ENCODE results near the gene GPR152.

Gene GPR152

DNA sequence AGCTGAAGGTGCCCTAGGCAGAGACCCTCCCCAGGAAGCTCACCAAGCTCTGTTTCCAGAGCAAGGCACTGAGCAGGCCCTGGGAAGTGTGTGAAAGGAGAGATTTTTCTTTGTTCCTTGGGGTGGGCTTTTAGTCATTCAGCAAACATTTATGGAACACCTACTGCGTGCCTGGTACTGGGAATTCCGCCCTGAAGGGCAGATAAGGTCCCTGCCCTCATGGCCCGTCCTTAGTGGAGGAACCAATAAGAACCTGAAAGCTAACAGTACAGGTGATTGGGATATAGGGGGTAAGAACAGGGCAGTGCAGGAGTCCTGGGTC, 12.6 kb upstream of the GPR152 start:
- DNase-seq (ENCODE audit: low read depth in 2 of 2) = no peak

DNA sequence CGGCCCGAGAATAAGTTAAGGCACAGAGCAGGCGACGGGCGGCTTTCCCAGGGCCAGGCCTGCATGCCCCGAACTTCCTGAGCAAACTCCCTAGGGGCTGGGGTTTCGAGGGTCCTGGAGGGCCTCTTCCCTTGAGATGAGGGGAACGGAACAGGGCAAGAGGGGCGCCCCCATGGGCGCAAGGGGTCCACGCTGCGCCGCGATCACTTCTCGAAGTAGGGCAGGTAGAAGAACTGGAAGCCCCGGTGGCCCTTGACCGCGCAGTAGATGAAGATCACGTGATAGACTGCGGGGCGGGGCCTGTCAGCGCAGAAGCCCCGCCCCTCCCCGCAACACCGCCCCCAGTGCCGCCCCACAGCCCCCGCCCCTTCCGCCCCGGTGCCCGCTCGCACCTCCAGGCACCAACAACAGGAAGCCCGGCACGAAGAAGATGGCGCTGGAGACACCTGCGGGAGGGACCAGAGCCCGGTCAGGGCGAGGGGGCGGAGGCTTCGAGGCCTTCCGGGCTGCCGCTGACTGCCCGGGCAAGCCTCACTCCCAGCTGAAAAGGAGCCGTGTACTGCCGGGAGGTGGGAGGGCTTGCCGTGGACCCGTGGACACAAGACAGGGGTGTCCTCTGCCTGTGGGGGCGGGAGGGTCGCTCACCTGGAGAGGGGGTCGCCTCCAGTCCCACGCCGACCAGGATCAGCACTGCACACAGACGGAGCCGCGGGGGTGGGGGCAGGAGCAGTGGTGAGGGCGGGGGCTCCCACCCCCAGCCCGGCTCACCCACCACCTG, 12.1 kb upstream of the GPR152 start:
- peak; percentile 82 to 91 for DNase-seq (ENCODE audit: low read depth in 2 of 2)

DNA sequence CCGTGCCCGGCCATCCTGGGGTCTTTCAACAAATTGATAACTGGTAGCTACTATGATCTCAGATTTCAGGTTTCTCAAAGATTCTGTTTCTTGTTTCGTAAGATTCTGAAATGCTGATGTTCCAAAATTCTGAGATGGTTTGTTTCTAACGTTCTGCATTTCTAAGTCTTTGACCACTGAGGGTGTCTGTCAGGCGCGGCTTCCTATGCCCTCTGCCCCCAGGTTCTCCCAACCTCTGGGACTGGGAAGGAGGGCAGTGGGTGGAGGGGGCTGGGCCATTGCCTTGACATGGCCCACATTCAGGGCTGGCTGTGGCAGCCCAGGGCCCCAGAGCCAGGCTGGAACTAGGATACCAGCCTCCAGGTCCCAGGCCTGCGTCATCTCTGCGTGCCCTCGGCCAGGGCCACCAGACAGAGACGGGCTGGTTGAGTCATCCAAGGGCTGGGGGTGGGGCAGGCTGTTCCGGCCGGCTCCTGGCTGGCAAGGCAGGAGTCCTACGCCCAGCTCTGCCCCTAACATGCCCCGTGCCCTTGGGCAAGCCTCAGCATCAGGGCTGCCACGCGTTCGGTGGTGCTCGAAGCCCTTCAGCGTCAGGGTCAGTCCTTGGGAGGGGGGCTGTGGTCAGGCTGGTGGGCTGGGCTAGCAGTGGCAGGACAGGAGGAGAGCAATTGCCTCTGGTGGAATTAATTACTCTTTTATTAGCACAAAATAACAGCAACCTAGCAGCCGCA, 11.3 kb upstream of the GPR152 start:
- DNase-seq (ENCODE audit: low read depth in 2 of 2) = no peak

DNA sequence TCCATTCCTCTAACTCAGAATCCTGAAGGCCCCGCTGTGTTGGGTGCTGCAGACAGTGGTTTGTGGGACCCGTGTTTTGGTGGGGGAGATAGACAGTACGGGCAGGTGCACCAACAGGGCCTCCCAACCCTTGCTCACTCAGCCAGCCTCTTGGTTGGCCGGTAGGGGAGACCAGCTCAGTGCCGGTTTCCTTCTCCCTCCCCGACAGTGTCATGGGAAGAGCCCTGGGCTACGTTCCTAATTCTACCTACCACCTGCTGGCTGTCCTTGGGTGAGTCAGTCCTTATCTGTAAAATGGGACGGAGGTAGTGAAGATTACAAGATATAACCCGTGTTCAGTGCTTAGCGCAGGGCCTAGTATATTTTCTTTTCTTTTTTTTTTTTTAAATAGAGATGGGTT, 10.7 kb upstream of the GPR152 start:
- DNase-seq (ENCODE audit: low read depth in 2 of 2) = no peak

DNA sequence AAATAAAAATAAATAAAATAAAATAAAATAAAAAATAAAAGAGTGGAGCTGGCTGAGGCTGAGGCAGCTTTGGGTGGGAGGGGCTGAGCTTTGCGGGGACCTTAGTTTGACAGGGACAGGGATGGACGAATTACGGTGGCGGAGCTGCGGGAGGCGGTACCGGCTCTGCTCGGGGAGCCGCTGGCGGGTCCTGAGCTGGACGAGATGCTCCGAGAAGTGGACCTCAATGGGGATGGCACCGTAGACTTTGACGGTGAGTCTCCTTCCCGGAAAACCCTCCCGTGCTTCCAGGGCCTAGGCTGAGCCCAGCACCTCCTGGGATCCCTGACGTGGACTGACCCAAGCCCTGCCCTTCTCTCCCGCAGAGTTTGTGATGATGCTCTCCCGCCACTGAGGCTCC, 5.7 kb upstream of the GPR152 start:
- no peak for DNase-seq (ENCODE audit: low read depth in 2 of 2)

DNA sequence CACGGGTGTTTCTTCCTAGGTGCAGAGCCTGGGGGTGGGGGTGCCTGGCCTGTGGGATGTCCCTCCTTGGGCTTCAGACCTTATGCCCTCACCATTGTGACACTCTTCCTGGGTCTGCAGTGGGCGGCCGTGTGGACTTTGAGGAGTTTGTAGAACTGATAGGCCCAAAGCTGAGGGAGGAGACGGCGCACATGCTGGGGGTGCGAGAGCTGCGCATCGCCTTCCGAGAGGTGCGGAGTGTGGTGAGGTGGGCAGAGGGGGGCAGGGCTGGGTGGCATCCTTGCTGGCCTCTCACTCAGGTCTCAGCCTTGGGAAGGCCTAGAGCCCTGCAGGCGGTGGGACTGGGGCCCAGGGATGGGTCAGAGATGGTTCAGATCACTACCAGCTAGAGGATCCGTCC, 4.9 kb upstream of the GPR152 start:
- no peak for DNase-seq (ENCODE audit: low read depth in 2 of 2)

DNA sequence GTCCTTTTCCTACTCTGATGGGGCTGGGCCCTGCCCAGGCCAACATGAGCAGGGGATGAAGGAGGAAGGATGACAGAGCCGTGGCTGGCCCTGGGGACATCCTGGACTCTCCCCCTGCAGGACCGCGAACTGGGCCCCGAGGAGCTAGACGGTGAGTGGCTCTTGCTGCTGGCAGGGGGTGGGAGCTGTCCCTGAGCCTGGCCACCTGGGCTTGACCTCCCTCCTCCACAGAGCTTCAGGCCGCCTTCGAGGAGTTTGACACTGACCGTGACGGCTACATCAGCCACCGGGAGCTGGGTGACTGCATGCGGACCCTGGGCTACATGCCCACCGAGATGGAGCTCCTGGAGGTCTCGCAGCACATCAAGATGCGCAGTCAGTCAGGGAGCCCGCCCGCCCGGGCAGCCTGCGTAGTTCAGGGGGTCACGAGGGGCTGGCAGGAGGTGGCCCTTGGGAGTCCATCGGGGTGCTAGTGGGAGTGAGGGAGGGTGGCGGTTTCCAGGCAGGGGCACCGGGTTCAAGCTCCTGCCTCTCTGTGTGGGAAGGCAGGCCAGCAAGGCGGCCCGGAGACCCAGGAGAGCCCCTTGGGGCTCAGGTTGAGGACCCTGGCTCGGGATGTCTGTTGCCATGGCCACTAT, 3.7 kb upstream of the GPR152 start:
- DNase-seq (ENCODE audit: low read depth in 2 of 2) = no peak

DNA sequence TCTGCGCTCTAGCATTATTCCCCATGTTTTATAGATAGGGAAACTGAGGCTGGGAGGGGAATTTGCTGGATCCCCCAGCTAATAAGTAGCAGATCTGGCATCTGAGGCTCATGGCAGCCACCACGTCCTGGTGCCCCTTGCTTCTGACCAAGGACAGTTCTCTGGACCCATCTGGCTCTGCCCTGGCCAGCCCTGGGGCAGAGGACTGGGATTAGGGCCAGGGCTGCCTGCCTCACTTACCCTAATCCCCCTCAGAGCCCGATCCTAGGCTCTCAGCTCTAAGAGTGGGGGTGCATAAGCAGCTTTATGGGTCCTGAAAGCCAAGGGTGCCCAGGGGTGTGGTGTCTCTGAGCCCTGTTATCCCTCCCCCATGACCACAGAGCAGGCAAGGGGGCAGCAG, 2.5 kb upstream of the GPR152 start, which contains the start of gene CABP4:
Gene CABP4, plus strand, starts transcription at position 301 of the 400 bp plus-strand sequence. Its CDS starts 70 bp downstream, at position 371.
- DNase-seq (ENCODE audit: low read depth in 2 of 2) = no peak

DNA sequence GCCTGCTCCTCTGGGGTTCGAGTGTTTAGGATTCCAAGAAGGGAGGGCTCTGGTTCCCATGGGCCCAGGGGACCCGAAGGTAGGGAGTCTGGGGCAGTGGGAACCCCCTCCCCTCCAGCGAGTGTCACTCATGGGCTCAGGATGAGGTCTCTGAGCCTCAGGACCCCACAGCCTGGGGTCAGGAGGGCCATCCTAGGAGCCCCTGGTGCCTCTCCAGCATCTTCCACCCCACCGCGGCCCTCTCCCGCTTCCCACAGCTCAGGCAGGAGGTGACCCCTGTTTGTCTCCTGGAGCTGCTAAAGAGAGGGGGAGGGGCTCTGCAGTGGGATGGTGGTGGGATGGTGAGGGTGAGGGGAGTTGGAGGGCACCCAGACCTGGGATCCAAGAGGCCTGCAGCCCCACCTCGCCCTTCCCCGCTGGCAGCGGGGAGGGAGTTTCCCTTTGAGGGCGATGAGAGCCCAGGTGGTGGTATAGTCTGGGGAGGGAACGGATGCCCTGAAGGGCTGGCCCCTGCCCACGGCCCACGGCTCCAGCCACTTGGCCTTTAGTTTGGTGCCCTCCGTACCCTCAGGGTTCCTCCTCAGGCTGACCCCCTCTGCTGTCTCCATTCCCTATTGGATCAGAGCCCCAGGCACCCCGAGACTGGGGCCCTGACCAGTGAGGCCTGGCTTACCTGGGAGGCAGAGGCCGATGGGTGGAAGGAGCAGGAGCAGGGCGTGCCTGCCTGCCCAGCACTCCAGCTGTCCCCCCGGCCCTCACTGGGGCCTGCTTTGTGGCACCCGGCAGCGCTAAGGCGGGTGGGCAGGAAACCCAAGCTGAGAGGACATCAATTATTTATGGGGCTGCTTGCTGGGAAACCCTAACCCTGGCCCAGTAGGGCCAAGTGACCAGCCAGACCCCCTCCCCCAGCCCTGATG, 1.5 kb upstream of the GPR152 start:
- DNase-seq (ENCODE audit: low read depth in 2 of 2) = no peak

DNA sequence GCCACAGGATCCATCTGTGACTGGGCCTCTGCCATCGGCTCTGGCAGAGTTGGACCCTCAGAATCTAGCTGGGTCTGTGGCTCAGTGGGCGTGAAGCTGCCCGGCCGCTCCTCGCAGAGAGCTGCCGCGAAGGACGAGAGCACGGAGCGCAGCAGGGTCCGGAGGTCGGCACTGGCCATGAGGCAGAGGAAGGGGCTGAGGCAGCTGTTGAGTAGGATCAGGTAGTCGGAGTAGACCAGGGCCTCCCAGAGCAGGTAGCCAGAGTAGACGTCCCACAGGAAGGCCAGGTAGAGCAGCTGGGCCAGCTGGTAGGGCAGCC, 912 bp downstream of the GPR152 start:
- DNase-seq (ENCODE audit: low read depth in 2 of 2) = no peak

DNA sequence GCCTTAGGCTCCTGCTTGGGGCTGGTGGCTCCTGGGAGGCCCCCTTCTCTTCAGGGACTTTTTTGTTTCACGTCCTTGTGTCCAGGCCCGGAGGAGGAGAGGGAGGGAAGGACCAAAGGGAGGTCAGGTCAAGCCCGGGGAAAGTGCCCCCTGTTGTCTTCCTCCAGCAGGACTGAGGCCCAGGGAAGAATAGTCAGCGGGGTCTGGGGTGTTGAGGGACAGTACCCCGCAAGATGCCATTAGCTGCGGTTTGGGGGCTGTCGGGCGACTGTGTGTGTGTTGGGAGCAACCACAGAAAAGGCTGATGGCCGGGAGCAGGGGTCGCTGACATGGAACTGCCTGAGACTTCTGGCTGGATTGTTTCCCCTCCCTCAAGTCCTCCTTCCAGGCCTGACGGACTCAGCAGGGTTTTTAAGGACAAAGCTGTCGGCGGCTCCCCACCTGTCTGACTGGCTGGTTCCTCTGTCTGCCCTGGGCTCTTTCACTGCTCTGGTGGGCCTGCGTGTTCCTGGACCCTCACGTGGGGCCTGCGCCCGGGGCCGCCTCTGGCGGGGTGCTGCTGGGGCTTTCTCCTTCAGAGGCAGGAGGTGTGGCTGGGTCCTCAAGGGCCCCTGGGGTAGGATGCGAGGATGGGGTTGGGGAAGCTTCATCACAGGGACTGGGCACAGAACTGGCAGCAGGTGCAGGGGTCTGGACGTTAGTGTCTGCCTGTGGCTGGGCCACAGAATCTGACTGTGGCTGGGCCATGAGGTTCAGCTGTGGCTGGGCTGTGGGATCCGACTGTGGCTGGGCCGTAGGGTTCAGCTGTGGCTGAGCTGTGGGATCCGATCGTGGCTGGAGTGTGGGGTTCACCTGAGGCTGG, 1.5 kb downstream of the GPR152 start:
- no peak for DNase-seq (ENCODE audit: low read depth in 2 of 2)

DNA sequence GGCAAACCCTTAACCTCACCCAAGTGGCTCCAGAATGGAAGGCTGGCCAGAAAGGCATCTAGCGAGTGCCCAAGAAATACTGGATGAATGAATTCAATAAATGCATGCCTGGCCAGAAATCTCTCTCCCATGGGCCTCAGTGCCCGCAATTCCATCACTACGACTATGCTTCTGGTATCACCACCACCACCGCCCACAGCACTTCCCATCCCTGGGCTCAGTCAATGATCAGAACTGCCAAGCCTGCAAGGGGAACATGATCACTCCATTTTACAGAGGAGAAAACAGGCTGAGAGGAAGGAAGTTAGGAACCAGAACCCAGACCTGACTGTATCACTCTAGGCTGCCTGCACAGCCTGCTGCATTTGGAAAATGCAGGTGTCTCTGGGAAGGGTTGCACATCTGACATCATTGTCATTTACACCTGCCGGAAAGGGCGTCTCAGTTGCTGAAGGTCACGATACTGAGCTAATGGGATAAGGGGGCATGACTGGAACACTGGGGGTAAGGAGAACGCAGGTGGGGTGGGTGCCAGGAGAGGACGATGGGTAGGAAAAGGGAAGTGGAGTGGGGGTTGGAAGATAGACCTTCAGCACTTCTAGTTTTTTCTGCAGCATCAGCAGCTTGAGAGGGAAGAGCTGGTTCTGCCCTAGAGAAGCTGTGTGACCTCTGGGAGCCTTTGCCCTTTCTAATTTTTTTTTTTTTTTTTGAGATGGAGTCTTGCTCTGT, 3.2 kb downstream of the GPR152 start:
- DNase-seq (ENCODE audit: low read depth in 2 of 2) = no peak

DNA sequence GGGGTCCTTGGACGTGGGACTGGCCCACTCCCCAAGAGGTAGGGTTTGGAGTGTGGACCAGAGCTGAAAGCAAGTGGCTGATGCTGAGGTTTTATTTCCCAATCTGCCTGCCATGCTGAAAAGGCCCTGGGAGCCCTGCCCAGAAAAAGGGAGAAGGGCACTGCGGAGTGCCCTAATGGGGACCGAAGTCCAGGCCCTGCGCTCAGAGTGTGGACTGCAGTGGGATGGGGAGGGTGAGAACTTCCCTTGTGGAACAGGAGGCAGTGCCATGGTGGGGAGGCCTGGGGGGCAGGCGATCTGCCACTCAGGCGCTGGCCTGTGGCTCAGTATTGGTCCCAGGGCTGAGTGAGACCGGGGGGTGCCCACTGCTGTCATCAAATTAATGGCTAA, 4.3 kb downstream of the GPR152 start:
- no peak for DNase-seq (ENCODE audit: low read depth in 2 of 2)

DNA sequence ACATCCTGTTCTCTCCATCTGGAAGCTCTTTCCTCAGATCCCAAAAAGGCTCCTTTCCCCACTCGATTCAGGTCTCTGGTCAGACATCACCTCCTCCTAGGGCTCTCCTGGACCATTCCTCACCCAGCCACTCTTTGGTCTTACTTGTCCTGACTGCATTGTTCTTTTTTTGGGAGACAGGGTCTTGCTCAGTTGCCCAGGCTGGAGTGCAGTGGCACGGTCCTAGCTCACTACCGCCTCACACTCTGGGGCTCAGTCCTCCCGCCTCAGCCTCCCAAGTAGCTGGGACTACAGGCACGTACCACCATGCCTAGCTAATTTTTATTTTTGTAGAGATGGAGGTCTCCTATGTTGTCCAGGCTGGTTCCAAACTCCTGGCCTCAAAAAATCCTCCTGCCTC, 7.0 kb downstream of the GPR152 start:
- no peak for DNase-seq (ENCODE audit: low read depth in 2 of 2)

DNA sequence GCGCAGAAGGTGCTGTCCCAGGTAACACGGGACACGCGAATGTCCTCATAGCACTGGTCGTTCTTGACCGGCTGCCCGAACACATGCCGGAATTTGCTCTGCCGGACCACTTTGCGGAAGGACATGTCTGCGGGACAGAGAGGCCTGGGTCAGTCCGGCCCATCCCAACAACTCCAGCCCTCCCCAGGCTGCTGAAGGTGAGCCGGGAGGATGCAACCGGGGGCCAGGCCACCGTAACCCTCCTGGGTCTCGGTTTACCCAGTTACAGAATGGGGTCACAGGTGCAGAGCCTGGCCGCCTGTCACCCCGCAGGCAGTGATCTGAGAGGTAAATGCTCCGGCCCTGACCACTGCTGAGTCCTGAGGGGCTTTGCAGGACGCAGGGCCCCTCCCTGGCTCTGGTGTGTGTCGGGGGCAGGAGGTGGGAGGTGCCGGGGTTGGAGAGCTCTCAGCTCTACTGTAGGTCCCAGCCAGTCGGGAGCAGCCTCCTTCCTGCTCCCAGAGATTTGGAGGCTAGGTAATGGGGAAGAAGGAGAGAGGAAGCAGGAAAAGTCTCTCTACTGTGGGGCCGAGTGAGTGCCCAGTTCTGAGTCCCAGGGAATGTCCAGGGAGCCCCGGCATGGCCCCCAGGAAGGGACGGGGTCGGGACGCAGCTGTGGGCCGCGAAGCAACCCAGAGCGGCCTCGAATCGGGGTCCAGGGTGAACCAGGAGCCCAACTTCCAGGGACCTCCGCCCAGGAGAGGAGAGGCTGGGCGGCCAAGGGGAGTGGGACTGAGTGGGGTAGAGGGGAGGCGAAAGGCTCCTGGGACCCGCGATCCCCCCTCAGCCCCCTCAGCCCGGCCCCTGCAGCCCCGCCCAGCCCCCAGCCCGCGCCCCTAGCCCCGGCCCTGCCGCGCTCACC, 9.8 kb downstream of the GPR152 start:
- no peak for DNase-seq (ENCODE audit: low read depth in 2 of 2)

DNA sequence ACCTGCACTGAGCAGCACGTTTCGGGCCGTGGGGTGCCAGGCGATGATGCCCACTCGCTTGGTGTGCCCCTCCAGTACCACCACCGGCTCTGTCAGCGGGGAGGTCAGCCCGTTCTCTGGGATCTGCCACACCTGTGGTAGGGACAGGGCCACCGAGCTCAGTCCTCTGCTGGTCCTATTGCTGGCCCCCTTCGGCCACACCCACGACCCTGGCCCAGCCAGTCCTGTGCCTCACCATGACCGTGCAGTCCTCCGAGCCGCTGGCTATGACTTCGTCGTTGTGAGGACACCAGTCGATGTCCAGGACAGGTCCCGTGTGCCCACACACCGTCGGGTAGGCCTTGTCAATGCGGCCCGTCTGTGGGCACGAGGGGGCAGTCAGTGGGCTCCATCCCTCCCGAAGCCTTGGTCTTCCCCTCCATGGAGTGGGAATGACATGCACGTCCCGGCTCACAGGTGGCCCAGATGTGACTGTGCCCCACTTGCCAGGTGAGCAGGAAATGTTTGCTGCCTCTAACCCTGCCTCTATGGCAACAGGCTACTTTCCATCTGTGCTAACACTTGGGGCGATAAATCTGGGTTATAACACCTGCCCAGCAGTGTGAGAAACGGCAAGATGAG, 10.7 kb downstream of the GPR152 start:
- no peak for DNase-seq (ENCODE audit: low read depth in 2 of 2)

DNA sequence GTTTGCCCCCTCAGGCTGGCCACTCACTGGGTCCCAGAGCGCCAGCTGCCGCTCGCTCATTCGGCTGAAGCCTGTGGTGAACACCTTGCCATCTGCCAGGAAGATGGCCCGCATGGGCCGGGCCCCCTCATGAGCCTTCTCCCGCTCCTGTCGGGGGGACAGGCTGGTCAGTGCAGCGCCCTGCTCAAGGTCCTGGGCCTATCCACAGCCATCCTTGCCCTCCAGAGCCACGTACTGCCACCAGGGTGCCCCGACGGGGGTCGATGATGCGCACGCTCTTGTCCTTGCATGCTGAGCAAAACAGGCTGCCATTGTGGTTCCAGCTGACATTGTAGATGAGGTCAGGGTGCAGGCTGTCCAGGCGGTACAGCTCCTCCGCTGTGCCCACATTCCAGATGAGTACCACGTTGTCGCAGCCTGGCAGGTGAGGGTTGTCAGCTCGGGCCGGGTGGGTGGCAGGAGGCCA, 11.4 kb downstream of the GPR152 start:
- DNase-seq (ENCODE audit: low read depth in 2 of 2) = no peak

DNA sequence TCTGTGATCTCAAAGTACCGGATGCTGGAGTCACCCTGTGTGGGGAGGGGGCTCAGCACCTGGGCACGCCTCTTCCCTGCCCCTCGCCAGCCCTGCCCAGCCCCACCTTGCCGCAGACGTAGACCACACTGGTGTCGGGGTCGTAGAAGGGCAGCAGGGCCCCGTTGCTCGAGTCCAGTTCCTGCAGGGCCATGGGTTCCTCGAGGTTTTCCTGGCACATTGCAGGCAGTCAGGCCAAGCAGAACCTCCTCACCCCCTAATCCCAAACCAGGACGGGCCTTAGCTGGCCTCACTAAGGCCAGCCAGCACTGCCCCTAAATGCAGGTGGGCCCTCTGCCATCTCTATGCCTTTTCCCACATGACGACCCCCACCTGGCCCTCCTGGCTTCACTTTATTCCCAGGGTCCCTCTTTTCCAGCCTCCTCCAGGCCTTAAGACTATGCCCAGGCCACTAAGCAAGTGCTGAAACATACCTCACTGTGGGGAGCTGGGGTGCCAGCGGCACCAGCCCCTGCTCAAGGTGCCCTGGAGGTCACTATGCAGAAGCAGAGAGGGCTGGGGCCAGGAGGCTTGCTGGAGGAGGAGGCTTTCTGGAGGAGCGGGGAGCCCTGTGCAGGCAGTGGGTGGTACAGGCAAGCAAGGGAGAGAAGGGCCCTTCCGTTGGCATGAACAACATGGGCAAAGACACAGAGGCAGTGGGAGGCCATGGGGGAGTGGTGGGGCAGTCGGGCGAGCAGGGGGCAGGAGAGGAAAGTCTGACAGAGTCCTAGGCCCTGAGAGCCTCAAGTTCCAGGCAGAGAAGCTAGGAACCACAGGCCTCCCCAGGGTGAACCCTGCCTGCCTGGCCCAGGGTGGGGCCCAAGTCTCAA, 12.1 kb downstream of the GPR152 start:
- no peak for DNase-seq (ENCODE audit: low read depth in 2 of 2)

Data from stimulated activated CD4-positive, alpha-beta T cell treated with anti-CD3 and anti-CD28 coated beads, Interleukin-1b, Interleukin-23, amount 100 ng/mL, for 1 hour (primary cell).